Midbrain (tissue), 1 donor: Measurements from ENCODE around the gene ASB6.
A peak's percentile ranks its signal among the peaks of the same experiment; 100 is the strongest.

Experiments
- DNase-seq: peaks from one replicate; lab custom pipeline; 2025; lab: John Stamatoyannopoulos, UW

ASB6 gene

DNA sequence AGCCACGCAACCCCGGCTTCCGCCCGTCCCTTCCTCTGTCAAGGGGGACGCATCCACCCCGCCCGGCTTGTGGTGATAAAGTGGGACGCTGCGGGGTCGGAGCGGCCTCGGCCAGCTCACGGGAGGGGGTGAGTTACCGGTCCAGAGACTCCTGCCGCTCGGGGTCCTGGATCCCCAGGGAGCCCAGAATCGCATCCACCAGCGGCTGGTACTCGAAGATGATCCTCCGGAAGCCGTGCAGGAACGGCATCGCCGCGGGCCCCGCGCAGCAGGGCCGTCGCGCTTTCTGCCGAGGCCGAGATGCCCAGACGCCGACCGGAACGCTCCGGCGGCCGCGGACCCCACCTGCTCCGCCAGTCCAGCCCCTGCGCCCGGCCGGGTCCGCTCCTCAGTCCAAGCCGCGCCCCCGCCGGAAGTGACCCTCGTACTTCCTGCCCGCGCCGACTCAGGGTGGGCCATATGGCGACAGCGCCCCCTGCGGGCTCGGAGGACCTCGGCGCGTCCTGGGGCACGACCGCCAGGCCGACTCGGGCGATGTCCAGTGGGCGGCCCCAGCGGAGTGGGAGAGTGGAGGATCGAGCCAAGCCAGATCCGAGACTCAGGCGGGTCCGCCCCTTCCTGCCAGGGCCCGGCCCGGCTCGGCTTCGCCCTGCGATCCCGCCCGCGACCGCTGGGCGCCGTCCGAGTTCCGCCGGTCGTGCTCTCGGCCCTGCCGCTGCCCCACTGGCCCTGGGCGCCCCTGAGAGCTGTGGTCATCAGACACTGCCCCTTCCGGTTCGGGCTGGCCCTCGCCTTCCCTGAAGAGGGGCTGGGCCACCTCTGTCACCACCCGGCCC, at the start of gene ASB6:
Gene ASB6, minus strand, starts transcription at position 402 of the 836 bp plus-strand sequence. Its CDS starts 152 bp downstream, at position 250.
- DNase-seq = peak; percentile 95

DNA sequence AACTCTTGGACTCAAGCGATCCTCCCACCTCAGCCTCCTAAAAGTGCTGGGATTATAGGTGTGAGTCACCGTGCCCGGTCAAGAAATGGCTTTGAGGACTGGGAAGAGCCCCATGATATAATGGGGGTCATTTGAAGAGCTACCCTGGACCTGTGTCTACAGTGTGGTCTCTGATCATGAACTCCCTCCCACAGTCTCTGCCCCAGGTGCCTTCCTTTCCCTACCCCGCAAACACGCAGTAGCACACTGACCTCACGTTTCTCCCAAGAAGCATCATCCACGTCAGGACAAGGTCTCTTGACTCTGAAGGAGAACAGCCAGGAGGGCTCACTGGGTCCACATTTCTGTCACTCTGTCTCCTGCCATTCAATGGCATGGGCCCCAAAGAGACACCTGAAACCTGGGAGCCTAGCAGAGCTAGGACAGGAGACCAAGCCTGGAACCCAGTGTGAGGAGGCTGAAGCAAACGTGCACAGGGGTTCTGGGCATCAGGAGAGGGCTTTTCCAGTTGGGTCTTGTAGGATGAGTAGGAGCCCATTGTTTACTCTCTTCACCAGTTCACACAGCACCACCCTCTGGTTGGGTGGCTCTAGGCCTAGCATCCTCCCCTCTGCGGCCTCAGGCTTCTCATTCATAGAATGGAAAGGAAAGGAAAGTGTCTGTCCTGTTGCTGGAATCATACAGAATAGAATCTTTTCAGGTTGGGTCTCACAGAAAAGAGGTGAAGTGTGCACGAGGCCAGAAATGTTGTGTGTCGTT, 46.5 kb upstream of the ASB6 start:
- no peak for DNase-seq

- DNase-seq = no peak
These were observed 45.4 kb upstream of the ASB6 start for GRCh38 chr9:129687391-129687790.

GRCh38 chr9:129686736-129687135, 44.8 kb upstream of the ASB6 start:
- DNase-seq = no peak

- no peak for DNase-seq
These were observed 43.9 kb upstream of the ASB6 start for GRCh38 chr9:129685933-129686259.

GRCh38 chr9:129685220-129685932, 43.4 kb upstream of the ASB6 start:
- no peak for DNase-seq

- no peak for DNase-seq
These were observed 40.4 kb upstream of the ASB6 start for GRCh38 chr9:129682381-129682780.

DNA sequence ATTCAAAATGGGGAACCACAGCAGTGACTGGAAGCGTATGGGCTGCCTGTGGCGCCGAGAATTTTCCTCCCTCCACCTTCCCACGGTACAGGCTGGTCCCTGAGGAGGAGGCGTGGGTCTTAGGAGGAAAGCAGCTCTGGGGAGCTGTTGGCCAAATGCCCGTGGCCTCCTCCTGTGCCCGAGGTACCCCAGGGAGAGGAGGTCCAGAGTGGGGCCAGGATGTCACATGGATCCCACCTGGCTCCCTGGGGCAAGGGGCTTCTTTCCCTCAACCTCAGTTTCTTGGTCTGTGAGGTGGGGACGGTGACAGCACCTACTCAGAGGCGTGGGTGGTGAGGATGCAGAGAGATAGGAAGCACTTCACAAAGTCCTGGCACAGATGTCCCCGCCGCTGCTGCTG, 40.0 kb upstream of the ASB6 start:
- DNase-seq = no peak

- DNase-seq = no peak
These were observed 37.6 kb upstream of the ASB6 start for GRCh38 chr9:129679537-129679936.

DNA sequence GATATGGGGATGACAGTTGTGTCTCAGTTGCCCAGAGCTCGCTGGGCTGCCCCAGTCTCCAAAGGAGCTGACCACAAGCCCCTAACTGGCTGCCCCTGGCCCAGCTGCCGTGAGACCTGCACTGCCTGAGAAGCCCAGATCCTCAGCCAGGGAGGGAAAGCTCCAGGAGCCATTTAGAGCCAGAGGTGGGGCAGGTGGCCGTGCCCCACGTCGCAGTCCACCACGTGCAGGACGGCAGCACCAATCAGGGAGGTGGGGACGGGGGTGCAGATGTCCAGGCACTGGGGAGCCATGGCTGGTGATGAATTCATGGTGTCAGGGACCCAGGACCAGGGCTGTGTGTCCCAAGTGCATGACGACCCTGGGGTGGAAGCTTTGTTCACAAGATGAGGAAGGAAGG, 36.9 kb upstream of the ASB6 start:
- DNase-seq = no peak

DNA sequence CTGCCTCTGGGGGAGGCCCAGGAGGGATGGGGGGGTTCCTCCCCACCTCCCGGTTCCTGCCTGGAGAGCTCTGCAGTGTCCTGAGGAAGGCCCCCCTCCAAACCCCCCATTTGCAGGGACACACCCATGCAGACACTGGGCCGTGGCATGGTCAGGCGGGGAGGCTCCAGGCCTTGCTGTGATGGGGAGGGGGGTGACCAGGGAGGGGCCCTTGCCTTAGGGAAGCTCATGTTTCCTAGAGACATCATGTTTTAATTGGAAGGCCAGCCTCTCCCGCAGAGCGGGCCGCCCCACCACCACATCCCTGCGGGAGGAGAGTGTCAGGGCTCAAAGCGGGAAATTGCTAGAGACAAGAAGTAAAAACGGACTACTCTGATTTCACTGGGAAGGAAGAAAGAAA, 35.5 kb upstream of the ASB6 start:
- DNase-seq = no peak

GRCh38 chr9:129676975-129677374, 35.0 kb upstream of the ASB6 start:
- DNase-seq = no peak

- DNase-seq = no peak
These were observed 34.3 kb upstream of the ASB6 start for GRCh38 chr9:129676287-129676686.

GRCh38 chr9:129675620-129676019, 33.7 kb upstream of the ASB6 start:
- DNase-seq = no peak

DNA sequence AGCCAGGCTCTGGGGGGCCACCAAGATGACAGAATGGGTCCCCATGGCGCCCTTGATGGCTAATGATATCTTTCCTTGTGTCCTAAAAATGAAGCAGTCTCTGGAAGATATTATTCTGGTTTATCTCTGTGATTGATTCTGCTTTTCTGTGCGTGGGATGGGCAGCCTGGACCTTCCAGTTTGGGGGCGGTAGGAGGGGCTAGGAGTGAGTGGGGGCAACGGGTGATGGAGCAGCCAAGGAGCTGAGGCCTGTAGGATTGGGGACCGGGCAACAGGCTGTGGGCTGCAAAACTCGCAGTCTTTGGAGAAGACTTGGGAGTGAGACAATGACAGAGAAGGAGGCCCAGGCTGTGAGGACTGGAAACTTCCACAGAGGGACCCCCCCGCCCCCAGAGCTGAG, 32.3 kb upstream of the ASB6 start:
- DNase-seq = no peak

DNA sequence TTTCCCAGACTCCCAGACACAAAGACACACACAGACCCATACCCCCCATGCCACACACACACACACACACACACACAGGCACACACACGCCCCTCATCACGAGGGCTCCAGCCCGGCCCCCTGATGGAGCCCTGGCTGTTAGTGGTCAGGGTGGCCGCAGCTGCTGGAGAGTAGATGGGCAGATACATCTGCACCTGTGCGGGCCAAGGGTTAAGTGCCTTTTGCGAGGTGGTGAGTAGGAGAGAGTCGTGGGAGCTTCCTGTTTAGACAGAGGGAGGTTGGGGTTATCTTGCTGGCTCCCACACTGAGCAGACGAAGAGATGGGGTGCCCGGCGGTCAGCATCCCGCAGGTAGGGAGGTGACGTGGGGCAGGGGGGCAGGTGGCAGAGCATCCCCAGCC, 31.7 kb upstream of the ASB6 start:
- DNase-seq = no peak

GRCh38 chr9:129672702-129673101, 30.8 kb upstream of the ASB6 start:
- no peak for DNase-seq

DNA sequence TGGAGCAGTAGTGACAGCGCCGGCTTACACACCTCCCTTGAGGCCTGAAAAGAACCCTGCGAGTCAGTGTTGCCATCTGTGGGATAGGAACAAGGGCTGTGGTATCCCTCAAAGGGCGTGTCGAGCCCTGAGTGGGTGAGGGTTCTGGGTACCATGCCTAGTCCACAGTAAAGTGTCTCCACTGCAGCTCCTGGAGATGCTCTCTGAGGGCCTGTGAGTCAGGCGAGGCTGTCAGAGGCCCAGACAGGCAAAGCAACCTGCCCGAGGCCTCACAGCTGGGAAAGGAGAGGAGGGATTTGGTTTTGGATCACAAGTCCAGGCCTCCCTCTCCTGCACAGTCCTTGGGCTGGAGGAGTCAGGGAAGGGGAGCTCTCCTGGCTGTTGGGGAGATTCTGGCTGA, 29.6 kb upstream of the ASB6 start:
- no peak for DNase-seq

DNA sequence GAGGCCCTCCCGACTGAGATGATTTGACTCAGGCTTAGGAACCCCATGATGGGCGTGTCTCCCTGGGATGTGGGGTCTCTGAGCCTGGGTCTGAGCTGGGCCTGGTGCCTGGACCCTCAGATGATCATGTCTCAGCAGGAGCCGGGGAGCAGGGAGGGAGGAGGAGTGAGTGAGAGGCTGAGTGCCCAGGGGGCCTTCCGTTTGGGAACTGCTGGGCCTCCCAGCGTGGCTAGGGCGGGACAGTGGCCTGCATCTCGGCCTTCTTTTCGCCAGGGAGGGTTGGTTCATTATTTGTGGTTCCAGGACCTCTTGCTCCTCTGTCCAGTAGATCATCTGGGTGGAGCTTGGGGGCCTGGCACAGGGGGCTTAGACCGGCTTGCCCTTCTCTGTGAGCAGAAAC, 29.1 kb upstream of the ASB6 start:
- no peak for DNase-seq

DNA sequence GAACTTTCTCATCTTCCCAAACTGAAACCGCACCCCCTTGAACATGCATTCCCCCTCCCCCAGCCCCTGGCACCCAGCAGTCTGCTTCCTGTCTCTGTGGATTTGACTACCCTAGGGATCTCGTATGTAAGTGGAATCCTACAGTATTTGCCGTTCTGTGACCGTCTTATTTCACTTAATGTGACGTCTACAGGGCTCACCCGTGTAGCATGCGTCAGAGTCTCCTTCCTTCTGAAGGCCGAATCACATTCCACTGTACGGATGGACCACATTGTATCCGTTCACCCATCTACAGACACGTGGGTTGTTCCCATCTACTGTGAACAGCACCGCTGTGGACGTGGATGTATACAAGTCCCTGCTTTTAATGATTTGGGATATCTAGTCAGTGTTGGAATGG, 28.0 kb upstream of the ASB6 start:
- no peak for DNase-seq

DNA sequence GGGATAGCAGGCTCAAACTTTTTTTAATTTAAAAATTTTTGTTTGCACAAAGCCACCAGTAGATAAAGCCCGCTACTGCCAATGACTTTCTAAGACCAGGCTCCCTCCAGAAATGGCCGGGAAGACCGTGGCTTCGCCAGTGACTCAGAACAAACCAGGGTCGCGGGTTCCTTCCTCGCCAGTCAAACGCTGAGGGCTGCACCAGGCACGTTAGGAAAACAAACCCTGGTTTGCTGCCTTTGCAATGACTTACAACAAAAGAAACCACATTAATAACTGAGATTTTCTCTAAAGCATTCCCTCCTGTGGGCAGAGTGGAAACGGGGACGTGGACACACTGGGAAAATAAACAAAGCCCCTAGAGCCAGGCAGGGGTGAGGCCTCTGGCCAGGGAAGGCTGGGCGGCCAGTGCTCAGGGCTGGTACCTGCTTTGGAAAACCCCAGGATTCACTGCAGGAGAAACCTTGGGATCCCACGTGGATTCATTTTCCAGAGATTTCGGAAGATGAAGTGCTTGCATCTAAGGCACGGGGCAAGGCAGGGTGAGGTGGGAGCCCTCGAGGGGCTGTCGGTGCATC, 27.3 kb upstream of the ASB6 start:
- no peak for DNase-seq

DNA sequence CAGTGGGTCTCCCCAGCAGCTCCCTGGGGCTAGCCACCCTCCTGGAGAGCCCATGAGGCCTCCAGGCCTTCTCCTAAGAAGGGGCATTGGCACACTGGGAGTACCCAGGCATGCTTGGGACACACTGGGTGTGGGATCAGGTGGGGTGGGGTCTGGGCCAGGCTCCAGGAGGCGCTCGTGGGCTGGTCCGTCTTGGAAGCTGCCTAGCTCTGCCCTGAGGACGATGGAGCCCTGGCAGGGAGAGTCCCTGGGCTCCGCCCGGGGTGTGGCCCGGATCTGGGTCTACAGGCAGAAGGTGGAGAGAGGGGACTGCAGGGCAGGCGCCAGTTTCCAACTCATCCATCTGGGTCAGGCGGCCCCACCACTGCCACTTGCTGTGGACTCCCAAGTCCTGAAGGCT, 25.9 kb upstream of the ASB6 start:
- no peak for DNase-seq

DNA sequence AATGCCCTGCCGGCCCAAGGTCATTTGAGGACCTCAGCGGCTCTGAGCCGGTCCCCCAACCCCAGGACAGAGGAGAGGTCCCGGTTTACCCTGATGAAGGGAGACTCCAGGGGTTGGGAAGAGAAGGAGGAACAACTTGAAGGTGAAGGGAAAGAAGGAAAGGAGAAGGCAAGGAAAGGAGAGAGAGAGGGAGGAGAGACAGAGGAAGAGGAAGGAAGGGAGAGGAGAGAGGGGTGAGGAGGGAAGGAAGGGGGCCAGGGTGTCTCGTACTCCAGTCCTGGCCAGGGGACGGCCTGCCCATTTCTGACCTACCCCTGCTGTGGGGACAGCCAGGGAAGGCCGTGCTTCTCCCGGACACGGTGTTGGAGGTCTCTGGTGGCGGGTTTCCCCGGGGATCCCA, 25.4 kb upstream of the ASB6 start:
- no peak for DNase-seq
